Brain microvascular endothelial cell (primary cell): ENCODE measurements around the gene AP4E1.
"Not testable (repeated sequence)": the region's sequence is repeated elsewhere in the genome, so short reads cannot be mapped to it uniquely, and the experiment has no call there.

Source experiments
- DNase-seq: peaks from one replicate; pipeline ENCODE4 v3.0.0-alpha.2; 2020
- H3K27ac ChIP-seq: fragments of 250-450 bp; sonication (Bioruptor Pico); 2 replicates; pipeline ENCODE4 v1.5.1; 2020; ENCODE audit warnings: mild to moderate bottlenecking, moderate library complexity
- H3K27me3 ChIP-seq: fragments of 250-450 bp; sonication (Bioruptor Pico); replicated peaks from 2 replicates; pipeline ENCODE4 v1.5.1; 2020; ENCODE audit warnings: mild to moderate bottlenecking
- H3K36me3 ChIP-seq: fragments of 250-450 bp; sonication (Bioruptor Pico); replicated peaks from 2 replicates; pipeline ENCODE4 v1.5.1; 2020; ENCODE audit warnings: mild to moderate bottlenecking
- H3K4me3 ChIP-seq: 2 replicates; pipeline ENCODE4 v1.5.1; 2011; ENCODE audit warnings: low read depth, mild to moderate bottlenecking, control low read depth, low read length, moderate library complexity
- CTCF ChIP-seq: IDR thresholded peaks from 2 replicates; pipeline ENCODE4 v1.5.1; 2011; ENCODE audit warnings: low read depth, mild to moderate bottlenecking, moderate library complexity, low read length, control low read depth, inconsistent platforms; ENCODE audit errors: missing control alignments
- in situ Hi-C: cut with HindIII; loops from 2 replicates; pipeline ENCODE4 v1.10.0; 2017; ENCODE audit warnings: low sequenced_read_pairs, low pct_ligation_motif_present

Gene AP4E1

GRCh38 chr15:50907601-50908208 is 778 bp upstream of the AP4E1 start:
- TF ChIP-seq CTCF, result no peak
- Histone ChIP-seq H3K4me3 (peak overlapping the region; percentile 86), H3K36me3 (no peaks in the 10 kb centered on the region), H3K27me3 (no peaks in the 10 kb centered on the region), H3K27ac (peak overlapping the region; percentile 81)
- in situ Hi-C loops, result no loop called here
- DNase-seq, result no peak

- H3K27me3 ChIP-seq, result no peaks in the 10 kb centered on the region
- DNase-seq, result no peak
- H3K36me3 ChIP-seq, result peaks cover 2% of the 10 kb centered on the region
- peak overlapping the region; percentile 86 for H3K4me3 ChIP-seq
- H3K27ac ChIP-seq, result peak overlapping the region; percentile 81
- in situ Hi-C loops, result no loop called here
- no peak for TF ChIP-seq CTCF
Observed at GRCh38 chr15:50909010-50909317, 481 bp downstream of the AP4E1 start.

- H3K4me3 ChIP-seq, H3K27me3 ChIP-seq, H3K36me3 ChIP-seq, in situ Hi-C loops: not testable (repeated sequence)
- peak; percentile 88 for DNase-seq
- peak overlapping the region; percentile 78 for H3K27ac ChIP-seq
Observed at GRCh38 chr15:50910426-50910795, 1.9 kb downstream of the AP4E1 start.

GRCh38 chr15:50911001-50911400 is 2.5 kb downstream of the AP4E1 start:
- DNase-seq, result no peak
- H3K27me3 ChIP-seq, result no peaks in the 10 kb centered on the region
- TF ChIP-seq CTCF, result no peak
- in situ Hi-C loops, result no loop called here
- H3K36me3 ChIP-seq, result peaks cover 2% of the 10 kb centered on the region
- H3K4me3 ChIP-seq, result no peak overlapping the region
- H3K27ac ChIP-seq, result peak overlapping the region; percentile 78

- TF ChIP-seq CTCF, result no peak
- DNase-seq, result no peak
- Histone ChIP-seq H3K27ac (peak overlapping the region; percentile 78), H3K4me3 (no peak overlapping the region), H3K27me3 (no peaks in the 10 kb centered on the region), H3K36me3 (peaks cover 5% of the 10 kb centered on the region)
- in situ Hi-C loops, result no loop called here
Observed at GRCh38 chr15:50911621-50912020, 3.1 kb downstream of the AP4E1 start.

- no peak for TF ChIP-seq CTCF
- no peak overlapping the region for H3K27ac ChIP-seq
- no peak overlapping the region for H3K4me3 ChIP-seq
- H3K27me3 ChIP-seq, result no peaks in the 10 kb centered on the region
- DNase-seq, result no peak
- in situ Hi-C loops, result no loop called here
- peaks cover 13% of the 10 kb centered on the region for H3K36me3 ChIP-seq
Observed at GRCh38 chr15:50916400-50916799, 7.9 kb downstream of the AP4E1 start.

GRCh38 chr15:50919359-50919758 is 10.9 kb downstream of the AP4E1 start:
- H3K27ac ChIP-seq, in situ Hi-C loops, DNase-seq, H3K4me3 ChIP-seq, H3K27me3 ChIP-seq: not testable (repeated sequence)
- H3K36me3 ChIP-seq, result peaks cover 14% of the 10 kb centered on the region
